ENCODE results near the gene GHR.

GHR gene

DNA sequence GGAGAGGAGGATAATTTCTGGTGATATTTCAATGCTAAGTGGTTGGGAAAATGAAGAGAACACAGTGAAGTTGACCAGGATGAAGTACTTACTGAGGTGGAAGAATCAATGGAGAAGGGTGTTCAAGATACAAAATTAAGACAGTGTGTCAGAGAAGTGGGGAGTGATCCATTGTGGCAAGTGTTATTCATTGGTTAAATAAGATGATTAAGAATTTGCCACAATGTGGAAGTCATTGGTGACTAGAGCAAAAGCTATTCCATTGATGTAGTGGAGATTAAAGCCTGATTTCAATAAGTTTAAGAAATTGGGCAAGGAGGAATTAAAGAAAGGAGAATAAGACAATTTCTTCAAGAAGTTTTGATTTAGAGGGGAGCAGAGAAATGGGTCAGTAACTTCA is 118.9 kb downstream of the GHR start:
- no peak for TF ChIP-seq CTCF (IDR thresholded peaks at IDR 0.05)

DNA sequence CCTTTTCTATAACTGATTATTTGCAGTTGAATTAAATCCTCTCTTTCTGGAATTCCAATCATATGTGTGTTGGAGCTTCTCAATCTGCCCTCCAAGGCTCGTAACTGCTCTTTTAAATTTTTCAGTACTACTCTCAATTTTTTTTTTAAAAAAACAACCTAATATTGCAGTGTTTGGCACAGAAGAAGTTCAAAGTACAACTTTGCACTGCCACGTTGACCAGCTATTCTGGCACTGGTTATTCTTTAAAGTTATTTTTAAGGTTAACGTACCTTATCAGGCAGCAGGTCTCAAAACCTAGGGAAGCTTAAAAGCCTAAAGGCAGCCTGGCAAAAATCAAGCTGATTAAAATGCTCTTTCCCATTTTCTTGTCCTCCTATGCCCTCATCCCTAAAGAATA is 120.5 kb downstream of the GHR start:
- TF ChIP-seq CTCF (IDR thresholded peaks at IDR 0.05) = no peak

- TF ChIP-seq CTCF (IDR thresholded peaks at IDR 0.05) = no peak
Measured at GRCh38 chr5:42545038-42545437, 121.8 kb downstream of the GHR start.

DNA sequence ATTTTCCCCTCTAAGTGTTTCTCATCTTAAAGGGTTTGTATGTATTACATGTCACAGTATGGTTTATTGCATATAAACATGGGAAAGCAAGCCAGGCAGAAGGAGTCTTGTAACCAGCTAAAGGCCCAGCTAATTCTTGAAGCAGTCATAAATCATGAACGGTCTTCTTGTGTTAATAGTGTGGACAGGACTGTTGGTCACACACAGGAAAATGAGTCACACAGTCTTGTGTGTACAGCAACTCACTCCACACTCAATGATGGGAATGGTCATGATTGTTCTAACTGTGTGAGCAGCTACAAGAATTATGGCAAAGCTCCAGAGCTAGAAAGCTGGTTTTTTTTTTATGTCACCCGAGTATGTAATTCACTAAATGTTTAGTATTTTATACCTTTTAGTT is 123.9 kb downstream of the GHR start:
- no peak for TF ChIP-seq CTCF (IDR thresholded peaks at IDR 0.05)

DNA sequence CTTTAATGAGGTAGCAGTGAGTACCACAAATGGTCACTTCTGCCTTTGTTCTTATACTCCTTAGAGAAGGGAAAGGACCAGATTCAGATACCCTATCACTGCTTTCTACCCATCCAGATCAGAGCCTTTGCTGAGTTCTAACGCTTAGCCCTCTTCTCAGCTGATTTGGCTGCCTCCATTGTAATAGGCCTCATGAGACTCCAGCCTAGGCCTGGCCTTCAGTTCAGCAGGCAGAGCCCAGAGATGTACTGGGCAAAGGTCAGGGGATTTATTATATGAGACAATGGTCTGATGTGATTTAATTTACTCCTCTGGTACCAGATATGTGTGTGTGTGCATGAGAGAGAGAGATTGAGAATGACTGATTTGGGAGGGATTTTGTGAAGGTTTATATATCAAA is 124.7 kb downstream of the GHR start:
- no peak for TF ChIP-seq CTCF (IDR thresholded peaks at IDR 0.05)

DNA sequence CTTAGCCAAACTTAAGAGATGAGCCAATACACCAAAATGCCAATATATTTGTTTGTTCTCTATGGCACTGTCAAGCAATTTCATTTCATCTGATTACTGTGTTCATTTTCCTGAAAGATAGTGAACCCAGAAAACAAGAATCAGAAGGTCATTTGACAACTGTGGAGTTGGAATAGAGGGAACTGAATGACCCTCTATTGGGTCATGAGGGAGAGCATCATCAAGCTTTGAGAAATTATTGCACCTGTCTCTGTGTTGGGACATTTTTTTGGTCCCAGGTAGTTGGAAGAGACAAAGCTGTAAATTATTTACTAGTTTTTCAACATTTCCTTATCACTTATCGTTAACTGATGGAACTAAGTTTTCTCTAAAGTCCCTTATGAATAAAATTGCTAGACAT is 129.4 kb downstream of the GHR start:
- TF ChIP-seq CTCF (IDR thresholded peaks at IDR 0.05) = no peak

- TF ChIP-seq CTCF (IDR thresholded peaks at IDR 0.05) = no peak
Measured at GRCh38 chr5:42553461-42553860, 130.2 kb downstream of the GHR start.

- TF ChIP-seq CTCF (IDR thresholded peaks at IDR 0.05) = no peak
Measured at GRCh38 chr5:42555010-42555409, 131.8 kb downstream of the GHR start.

All from LNCAP (cell line).